Neural cell (in vitro differentiated cells): ENCODE measurements around the gene NLRX1. TPM values are rescaled to one million over a fixed set of nuclear protein-coding genes. Genes with fewer than 3 reads are reported as not detected.

Source experiments
- H2AFZ ChIP-seq: fragments of 200-600, 300-800 bp; sonication (generic), shearing (Covaris generic); 2 replicates; pipeline ENCODE4 v1.6.0; 2014; ENCODE audit warnings: low read depth, mild to moderate bottlenecking, antibody characterized with exemption, low read length, moderate library complexity
- H3F3A ChIP-seq: fragments of 200-600 bp; shearing (Covaris generic); 2 replicates; pipeline ENCODE4 v1.6.1; 2016; ENCODE audit warnings: mild to moderate bottlenecking, moderate library complexity, mixed read lengths, antibody characterized with exemption, low read length; ENCODE audit not compliant: insufficient read depth, poor library complexity, severe bottlenecking
- H3K27ac ChIP-seq: fragments of 200-600, 300-800 bp; sonication (generic), shearing (Covaris generic); 2 replicates; pipeline ENCODE4 v1.5.1; 2014; ENCODE audit warnings: mild to moderate bottlenecking, low read length, moderate library complexity
- H3K27me3 ChIP-seq: fragments of 300-800, 200-600 bp; sonication (generic), shearing (Covaris generic); 2 replicates; pipeline ENCODE4 v1.6.0; 2014; ENCODE audit warnings: mild to moderate bottlenecking, low read depth, low read length, moderate library complexity; ENCODE audit not compliant: insufficient read depth
- H3K36me3 ChIP-seq: fragments of 300-800, 200-600 bp; sonication (generic), shearing (Covaris generic); 2 replicates; pipeline ENCODE4 v1.5.1; 2014; ENCODE audit warnings: mild to moderate bottlenecking, antibody characterized with exemption, low read length, moderate library complexity; ENCODE audit not compliant: insufficient read depth
- H3K4me2 ChIP-seq: fragments of 300-800, 200-600 bp; sonication (generic), shearing (Covaris generic); 2 replicates; pipeline ENCODE4 v1.6.0; 2014; ENCODE audit warnings: mild to moderate bottlenecking, low read length
- H3K4me3 ChIP-seq: fragments of 300-800, 200-600 bp; sonication (generic), shearing (Covaris generic); 2 replicates; pipeline ENCODE4 v1.5.1; 2014; ENCODE audit warnings: mild to moderate bottlenecking, low read length, moderate library complexity
- H3K79me2 ChIP-seq: fragments of 200-600 bp; shearing (Covaris generic); replicated peaks from 2 replicates; pipeline ENCODE4 v1.6.0; 2014; ENCODE audit warnings: mild to moderate bottlenecking, low read length, moderate library complexity; ENCODE audit not compliant: insufficient read depth
- H3K9ac ChIP-seq: fragments of 300-800, 200-600 bp; sonication (generic), shearing (Covaris generic); 2 replicates; pipeline ENCODE4 v1.6.1; 2016; ENCODE audit warnings: mild to moderate bottlenecking, low read length, mixed read lengths
- H3K9me2 ChIP-seq: fragments of 200-600 bp; shearing (Covaris generic); 2 replicates; pipeline ENCODE4 v1.6.1; 2016; ENCODE audit warnings: mild to moderate bottlenecking, low read length, mixed read lengths; ENCODE audit not compliant: insufficient read depth
- H3K9me3 ChIP-seq: fragments of 200-600, 300-800 bp; sonication (generic), shearing (Covaris generic); 2 replicates; pipeline ENCODE4 v1.6.1; 2016; ENCODE audit warnings: mild to moderate bottlenecking, mixed run types, low read length, moderate library complexity, mixed read lengths
- H4K20me1 ChIP-seq: fragments of 200-600 bp; shearing (Covaris generic); 2 replicates; pipeline ENCODE4 v1.6.1; 2016; ENCODE audit warnings: mild to moderate bottlenecking, mixed run types; ENCODE audit not compliant: insufficient read depth
- EP300 ChIP-seq: fragments of 450-650 bp; conservative IDR thresholded peaks from 2 replicates; pipeline ENCODE4 v1.6.1; 2014; ENCODE audit warnings: antibody characterized with exemption, mild to moderate bottlenecking, moderate library complexity; ENCODE audit not compliant: poor library complexity, severe bottlenecking
- EZH2 ChIP-seq: fragments of 200-600, 300-800 bp; shearing (Covaris generic), sonication (generic); IDR thresholded peaks from 2 replicates; pipeline ENCODE4 v1.6.1; 2014; ENCODE audit warnings: antibody characterized with exemption, low read length, borderline replicate concordance, mild to moderate bottlenecking; ENCODE audit not compliant: insufficient read depth, poor library complexity, severe bottlenecking
- MXI1 ChIP-seq: fragments of 450-650 bp; conservative IDR thresholded peaks from 2 replicates; pipeline ENCODE4 v1.6.1; 2014; ENCODE audit warnings: antibody characterized with exemption, mild to moderate bottlenecking; ENCODE audit not compliant: poor library complexity, severe bottlenecking
- POLR2AphosphoS5 ChIP-seq: IDR thresholded peaks from 2 replicates; pipeline ENCODE4 v1.6.1; 2012
- RAD21 ChIP-seq: fragments of 450-650 bp; conservative IDR thresholded peaks from 2 replicates; pipeline ENCODE4 v1.6.1; 2014; ENCODE audit warnings: antibody characterized with exemption, mild to moderate bottlenecking, moderate library complexity
- SMC3 ChIP-seq: fragments of 450-650 bp; conservative IDR thresholded peaks from 2 replicates; pipeline ENCODE4 v1.6.1; 2014; ENCODE audit warnings: antibody characterized with exemption, mild to moderate bottlenecking, moderate library complexity; ENCODE audit not compliant: poor library complexity
- TAF1 ChIP-seq: IDR thresholded peaks from 2 replicates; pipeline ENCODE4 v1.6.1; 2012; ENCODE audit warnings: low read depth
- polyA plus RNA-seq: library from polyadenylated mRNA; depleted of rRNA; stranded (reverse); fragments of >200 nt; gene quantifications from 2 replicates; pipeline ENCODE4 v1.2.3, GENCODE V29; 2014
- TF ChIP-seq, protein P1 (sequence below): IDR thresholded peaks from 2 replicates; pipeline ENCODE4 v1.6.1; 2012; ENCODE audit warnings: borderline replicate concordance
- TF ChIP-seq, protein P2 (sequence below): fragments of 450-650 bp; IDR thresholded peaks from 2 replicates; pipeline ENCODE4 v1.5.1; 2014; ENCODE audit warnings: antibody characterized with exemption, mild to moderate bottlenecking, moderate library complexity; ENCODE audit not compliant: poor library complexity, severe bottlenecking

Gene NLRX1
- polyA plus RNA-seq, 1 donor from 2014 or later, result 1.6 TPM

DNA sequence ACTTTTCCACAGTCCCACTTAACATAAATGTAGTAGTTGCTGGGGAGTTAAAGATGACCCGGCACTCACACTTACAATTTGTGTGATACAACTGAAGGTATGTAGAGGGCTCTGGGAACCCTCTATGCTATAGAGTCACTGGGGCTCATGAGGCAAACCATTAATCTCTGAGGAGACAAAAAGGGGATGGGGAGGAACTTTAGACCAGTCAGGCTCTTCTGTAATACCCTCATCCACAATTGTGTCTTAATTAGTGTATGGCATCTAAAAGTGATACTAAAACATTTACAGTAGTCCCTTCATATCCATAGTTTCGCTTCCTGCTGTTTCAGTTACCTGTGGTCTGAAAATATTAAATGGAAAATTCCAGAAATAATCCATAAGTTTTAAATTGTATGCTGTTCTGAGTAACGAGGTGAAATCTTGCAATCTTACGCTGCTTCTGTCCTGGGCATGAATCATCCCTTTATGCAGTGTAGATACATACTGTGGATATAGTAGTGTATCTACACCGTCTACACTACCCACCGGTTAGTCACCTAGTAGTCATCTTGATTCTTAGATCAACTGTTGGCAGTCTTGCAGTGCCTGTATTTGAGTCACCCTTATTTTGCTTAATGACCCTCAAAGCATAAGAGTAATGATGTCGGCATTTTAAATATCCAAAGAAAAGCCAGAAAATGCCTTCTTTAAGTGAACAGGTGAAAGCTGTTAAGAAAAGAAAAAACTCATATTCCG, 49.8 kb downstream of the NLRX1 start:
- Histone ChIP-seq H3K4me2 (no peak overlapping the region), H3K36me3 (no peaks in the 10 kb centered on the region), H4K20me1 (no peaks in the 10 kb centered on the region), H3K27ac (no peak overlapping the region), H3K4me3 (no peak overlapping the region), H3K9ac (no peak overlapping the region), H3K79me2 (peaks cover 28% of the 10 kb centered on the region), H2AFZ (no peak overlapping the region), H3K9me2 (no peaks in the 10 kb centered on the region), H3K27me3 (no peaks in the 10 kb centered on the region), H3F3A (no peaks in the 10 kb centered on the region), H3K9me3 (no peaks in the 10 kb centered on the region)
- no peak for TF ChIP-seq EZH2
- TF ChIP-seq, protein P1, sequence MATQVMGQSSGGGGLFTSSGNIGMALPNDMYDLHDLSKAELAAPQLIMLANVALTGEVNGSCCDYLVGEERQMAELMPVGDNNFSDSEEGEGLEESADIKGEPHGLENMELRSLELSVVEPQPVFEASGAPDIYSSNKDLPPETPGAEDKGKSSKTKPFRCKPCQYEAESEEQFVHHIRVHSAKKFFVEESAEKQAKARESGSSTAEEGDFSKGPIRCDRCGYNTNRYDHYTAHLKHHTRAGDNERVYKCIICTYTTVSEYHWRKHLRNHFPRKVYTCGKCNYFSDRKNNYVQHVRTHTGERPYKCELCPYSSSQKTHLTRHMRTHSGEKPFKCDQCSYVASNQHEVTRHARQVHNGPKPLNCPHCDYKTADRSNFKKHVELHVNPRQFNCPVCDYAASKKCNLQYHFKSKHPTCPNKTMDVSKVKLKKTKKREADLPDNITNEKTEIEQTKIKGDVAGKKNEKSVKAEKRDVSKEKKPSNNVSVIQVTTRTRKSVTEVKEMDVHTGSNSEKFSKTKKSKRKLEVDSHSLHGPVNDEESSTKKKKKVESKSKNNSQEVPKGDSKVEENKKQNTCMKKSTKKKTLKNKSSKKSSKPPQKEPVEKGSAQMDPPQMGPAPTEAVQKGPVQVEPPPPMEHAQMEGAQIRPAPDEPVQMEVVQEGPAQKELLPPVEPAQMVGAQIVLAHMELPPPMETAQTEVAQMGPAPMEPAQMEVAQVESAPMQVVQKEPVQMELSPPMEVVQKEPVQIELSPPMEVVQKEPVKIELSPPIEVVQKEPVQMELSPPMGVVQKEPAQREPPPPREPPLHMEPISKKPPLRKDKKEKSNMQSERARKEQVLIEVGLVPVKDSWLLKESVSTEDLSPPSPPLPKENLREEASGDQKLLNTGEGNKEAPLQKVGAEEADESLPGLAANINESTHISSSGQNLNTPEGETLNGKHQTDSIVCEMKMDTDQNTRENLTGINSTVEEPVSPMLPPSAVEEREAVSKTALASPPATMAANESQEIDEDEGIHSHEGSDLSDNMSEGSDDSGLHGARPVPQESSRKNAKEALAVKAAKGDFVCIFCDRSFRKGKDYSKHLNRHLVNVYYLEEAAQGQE, result no peak
- no peak for TF ChIP-seq EP300
- TF ChIP-seq MXI1, result no peak
- TF ChIP-seq RAD21, result no peak
- no peak for TF ChIP-seq SMC3
- TF ChIP-seq POLR2AphosphoS5, result no peak
- TF ChIP-seq, protein P2, sequence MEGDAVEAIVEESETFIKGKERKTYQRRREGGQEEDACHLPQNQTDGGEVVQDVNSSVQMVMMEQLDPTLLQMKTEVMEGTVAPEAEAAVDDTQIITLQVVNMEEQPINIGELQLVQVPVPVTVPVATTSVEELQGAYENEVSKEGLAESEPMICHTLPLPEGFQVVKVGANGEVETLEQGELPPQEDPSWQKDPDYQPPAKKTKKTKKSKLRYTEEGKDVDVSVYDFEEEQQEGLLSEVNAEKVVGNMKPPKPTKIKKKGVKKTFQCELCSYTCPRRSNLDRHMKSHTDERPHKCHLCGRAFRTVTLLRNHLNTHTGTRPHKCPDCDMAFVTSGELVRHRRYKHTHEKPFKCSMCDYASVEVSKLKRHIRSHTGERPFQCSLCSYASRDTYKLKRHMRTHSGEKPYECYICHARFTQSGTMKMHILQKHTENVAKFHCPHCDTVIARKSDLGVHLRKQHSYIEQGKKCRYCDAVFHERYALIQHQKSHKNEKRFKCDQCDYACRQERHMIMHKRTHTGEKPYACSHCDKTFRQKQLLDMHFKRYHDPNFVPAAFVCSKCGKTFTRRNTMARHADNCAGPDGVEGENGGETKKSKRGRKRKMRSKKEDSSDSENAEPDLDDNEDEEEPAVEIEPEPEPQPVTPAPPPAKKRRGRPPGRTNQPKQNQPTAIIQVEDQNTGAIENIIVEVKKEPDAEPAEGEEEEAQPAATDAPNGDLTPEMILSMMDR, result no peak
- no peak for TF ChIP-seq TAF1

DNA sequence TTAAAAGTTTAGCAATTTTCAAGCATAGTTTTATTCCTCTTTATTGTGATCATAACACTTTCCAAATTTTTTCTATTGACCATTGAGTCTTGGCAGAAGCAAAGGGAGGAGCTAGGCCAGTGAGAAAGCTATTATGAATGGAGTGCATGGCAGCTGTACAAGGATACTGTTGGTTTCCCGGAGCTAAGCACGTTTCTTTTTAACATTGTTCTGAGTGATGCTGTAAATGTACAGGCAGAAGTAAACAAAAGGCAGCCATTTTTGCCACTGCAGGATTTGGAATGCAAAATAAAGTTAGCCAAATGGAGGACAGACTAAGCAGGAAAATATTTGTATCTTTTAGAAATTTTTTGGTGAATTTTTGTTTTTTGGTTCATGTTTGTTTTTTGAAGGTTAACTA, 53.8 kb downstream of the NLRX1 start:
- Histone ChIP-seq H3K36me3 (no peaks in the 10 kb centered on the region), H3K4me3 (no peak overlapping the region), H3K27ac (no peak overlapping the region), H4K20me1 (no peaks in the 10 kb centered on the region), H2AFZ (no peak overlapping the region), H3K9me2 (no peaks in the 10 kb centered on the region), H3K27me3 (no peaks in the 10 kb centered on the region), H3K9me3 (no peaks in the 10 kb centered on the region), H3K79me2 (peaks cover 18% of the 10 kb centered on the region), H3K9ac (no peak overlapping the region), H3F3A (no peaks in the 10 kb centered on the region), H3K4me2 (no peak overlapping the region)
- TF ChIP-seq EP300, result no peak
- TF ChIP-seq TAF1, result no peak
- TF ChIP-seq SMC3, result no peak
- no peak for TF ChIP-seq MXI1
- TF ChIP-seq, protein P2, result no peak
- no peak for TF ChIP-seq RAD21
- TF ChIP-seq EZH2, result no peak
- TF ChIP-seq, protein P1, result no peak
- no peak for TF ChIP-seq POLR2AphosphoS5
